Kidney (tissue), 14 donors: ENCODE measurements around the gene PIM3. TPM values are rescaled to one million over a fixed set of nuclear protein-coding genes. Genes with fewer than 3 reads are reported as not detected.
"Not testable (repeated sequence)": the region's sequence is repeated elsewhere in the genome, so short reads cannot be mapped to it uniquely, and the experiment has no call there.

ENCODE experiments used
- DNase-seq, 5 donors: peaks; one replicate each; pipeline ENCODE4 v3.0.0-alpha.2; 2013 to 2020
- FAIRE-seq: peaks from 2 replicates; lab custom pipeline; 2012; peaks lifted over from hg19 to GRCh38; lab: Jason Lieb, UNC
- H3K27ac ChIP-seq, 2 donors: one replicate each; pipeline ENCODE4 v1.7.0; 2013; ENCODE audit warnings: low read depth in 2 of 2, low read length in 2 of 2, inconsistent platforms in 1 of 2
- H3K27me3 ChIP-seq: one replicate; pipeline ENCODE4 v1.7.1; 2013; ENCODE audit warnings: low read length, inconsistent platforms; ENCODE audit not compliant: control insufficient read depth, insufficient read depth
- H3K36me3 ChIP-seq, 3 donors: one replicate each; pipeline versions ENCODE4 v1.7.0 to v1.7.1; 2013; ENCODE audit warnings: low read length in 3 of 3, control low read depth in 1 of 3, inconsistent platforms in 1 of 3; ENCODE audit not compliant: insufficient read depth in 3 of 3, control insufficient read depth in 2 of 3
- H3K4me1 ChIP-seq, 3 donors: one replicate each; pipeline versions ENCODE4 v1.7.0 to v1.7.1; 2013; ENCODE audit warnings: low read length in 3 of 3, inconsistent platforms in 1 of 3, low read depth in 1 of 3; ENCODE audit not compliant: control insufficient read depth in 2 of 3, insufficient read depth in 2 of 3
- H3K4me3 ChIP-seq, 3 donors: one replicate each; pipeline versions ENCODE4 v1.7.0 to v1.8.1; 2013; ENCODE audit warnings: low read length in 3 of 3, control low read depth in 1 of 3, inconsistent platforms in 1 of 3
- H3K9ac ChIP-seq, 3 donors: one replicate each; pipeline versions ENCODE4 v1.7.0 to v1.7.1; 2013; ENCODE audit warnings: low read length in 3 of 3, control low read depth in 1 of 3, inconsistent platforms in 1 of 3
- H3K9me3 ChIP-seq, 3 donors: one replicate each; pipeline versions ENCODE4 v1.7.0 to v1.7.1; 2013; ENCODE audit warnings: low read length in 3 of 3, control low read depth in 1 of 3, inconsistent platforms in 1 of 3; ENCODE audit not compliant: control insufficient read depth in 2 of 3, insufficient read depth in 1 of 3
- intact Hi-C: fragments of 100-400 bp; cut with DNase I; formaldehyde crosslinking; loops from one replicate; pipeline ENCODE4 v1.11.1; 2022
- polyA plus RNA-seq: library from polyadenylated mRNA; stranded (reverse); fragments of 350-450 nt; fragmentation: Illumina TruSeq; extraction: RNeasy Lipid Tissue Mini Kit (QIAGEN cat#74804); gene quantifications from one replicate; pipeline ENCODE4 v1.2.3, GENCODE V29; 2014; ENCODE audit warnings: low read depth, low replicate concordance; ENCODE audit not compliant: insufficient read depth
- total RNA-seq: library from RNA; stranded (reverse); fragmentation: NEBNext Ultra II Directional; extraction: Animal tissue kit (Norgen Biotek cat#: 25700); gene quantifications from one replicate; pipeline ENCODE4 v1.2.1, GENCODE V29; 2021
- TF ChIP-seq, protein P1 (sequence below): IDR thresholded peaks from 3 replicates; pipeline ENCODE4 v1.5.1; 2012; ENCODE audit warnings: mild to moderate bottlenecking, moderate library complexity, borderline replicate concordance; ENCODE audit not compliant: insufficient read depth; ENCODE audit errors: extremely low read depth
- donor health status: control.
- donor health status: control.
- donor health status: control.
- donor health status: control.
- donor health status: control.
- donor health status: DM: yes; HTN: yes; CAD: no.
- donor health status: Normal renal cell carcinoma (clear cell type).

PIM3 gene
- total and polyA plus RNA-seq, 2 donors from 2014 or later, result 96.5 to 107 TPM

GRCh38 chr22:49986325-49986724 lies 25.8 kb downstream of the PIM3 start:
- TF ChIP-seq, protein P1, sequence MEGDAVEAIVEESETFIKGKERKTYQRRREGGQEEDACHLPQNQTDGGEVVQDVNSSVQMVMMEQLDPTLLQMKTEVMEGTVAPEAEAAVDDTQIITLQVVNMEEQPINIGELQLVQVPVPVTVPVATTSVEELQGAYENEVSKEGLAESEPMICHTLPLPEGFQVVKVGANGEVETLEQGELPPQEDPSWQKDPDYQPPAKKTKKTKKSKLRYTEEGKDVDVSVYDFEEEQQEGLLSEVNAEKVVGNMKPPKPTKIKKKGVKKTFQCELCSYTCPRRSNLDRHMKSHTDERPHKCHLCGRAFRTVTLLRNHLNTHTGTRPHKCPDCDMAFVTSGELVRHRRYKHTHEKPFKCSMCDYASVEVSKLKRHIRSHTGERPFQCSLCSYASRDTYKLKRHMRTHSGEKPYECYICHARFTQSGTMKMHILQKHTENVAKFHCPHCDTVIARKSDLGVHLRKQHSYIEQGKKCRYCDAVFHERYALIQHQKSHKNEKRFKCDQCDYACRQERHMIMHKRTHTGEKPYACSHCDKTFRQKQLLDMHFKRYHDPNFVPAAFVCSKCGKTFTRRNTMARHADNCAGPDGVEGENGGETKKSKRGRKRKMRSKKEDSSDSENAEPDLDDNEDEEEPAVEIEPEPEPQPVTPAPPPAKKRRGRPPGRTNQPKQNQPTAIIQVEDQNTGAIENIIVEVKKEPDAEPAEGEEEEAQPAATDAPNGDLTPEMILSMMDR, result no peak
- H3K27me3 ChIP-seq, result peaks cover 3% of the 10 kb centered on the region
- intact Hi-C loops, result no loop called here
- H3K4me3 ChIP-seq, result no peak overlapping the region
- no peak overlapping the region for H3K9ac ChIP-seq
- H3K4me1 ChIP-seq, result no peaks in the 10 kb centered on the region
- H3K27ac ChIP-seq, result no peak overlapping the region
- H3K36me3 ChIP-seq, result no peaks in the 10 kb centered on the region
- DNase-seq (no peak), FAIRE-seq (no peak)
- peaks cover 0 to 19% (median 0%) of the 10 kb centered on the region in 3 donors for H3K9me3 ChIP-seq

- intact Hi-C loops, DNase-seq, H3K9ac ChIP-seq: not testable (repeated sequence)
Observed at GRCh38 chr22:49989826-49990225, 29.3 kb downstream of the PIM3 start.

GRCh38 chr22:49991167-49991566 lies 30.6 kb downstream of the PIM3 start:
- H3K9ac ChIP-seq, result no peak overlapping the region
- no peak overlapping the region for H3K27ac ChIP-seq
- peaks cover 0 to 14% (median 0%) of the 10 kb centered on the region in 3 donors for H3K9me3 ChIP-seq
- H3K4me1 ChIP-seq, result no peaks in the 10 kb centered on the region
- no peaks in the 10 kb centered on the region for H3K36me3 ChIP-seq
- intact Hi-C loops, result no loop called here
- DNase-seq (no peak), FAIRE-seq (no peak)
- H3K27me3 ChIP-seq, result no peaks in the 10 kb centered on the region
- no peak overlapping the region for H3K4me3 ChIP-seq
- TF ChIP-seq, protein P1, result no peak

More at GRCh38 chr22:49989826-49990225, 29.3 kb downstream of the PIM3 start:
- not testable (repeated sequence) for H3K4me1 ChIP-seq, H3K4me3 ChIP-seq, H3K27ac ChIP-seq, H3K27me3 ChIP-seq, FAIRE-seq, H3K36me3 ChIP-seq
- H3K9me3 ChIP-seq, result peaks cover 0 to 20% (median 0%) of the 10 kb centered on the region in 3 donors

DNA sequence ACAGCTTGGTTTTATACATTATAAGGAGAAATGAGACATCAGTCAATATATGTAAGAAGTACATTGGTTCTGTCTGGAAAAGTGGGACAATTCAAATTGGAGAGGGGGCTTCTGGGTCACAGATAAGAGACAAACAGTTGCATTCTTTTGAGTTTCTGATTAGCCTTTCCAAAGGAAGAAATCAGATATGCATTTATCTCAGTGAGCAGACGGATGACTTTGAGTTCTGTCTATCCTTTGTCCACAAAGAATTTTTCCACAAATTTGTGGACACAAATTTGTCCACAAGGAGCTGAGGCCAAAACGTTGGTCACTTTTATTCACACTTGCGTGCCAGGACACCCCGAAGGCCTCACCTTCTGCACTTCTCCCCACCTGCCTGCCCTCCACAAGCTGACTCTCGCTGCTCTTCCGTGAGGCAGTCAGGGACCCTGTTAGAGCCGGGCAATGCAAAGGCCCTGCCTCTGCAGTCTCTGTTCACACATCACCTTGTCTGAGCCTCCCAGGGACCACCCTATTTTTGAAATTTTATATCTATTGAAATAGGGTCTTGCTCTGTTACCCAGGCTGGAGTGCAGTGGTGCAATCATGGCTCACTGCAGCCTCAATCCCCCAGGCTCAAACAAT lies 31.4 kb downstream of the PIM3 start:
- Histone ChIP-seq H3K4me3 (no peak overlapping the region), H3K27ac (no peak overlapping the region), H3K4me1 (no peaks in the 10 kb centered on the region), H3K9ac (no peak overlapping the region), H3K36me3 (no peaks in the 10 kb centered on the region), H3K27me3 (no peaks in the 10 kb centered on the region), H3K9me3 (peaks cover 0 to 9% (median 0%) of the 10 kb centered on the region in 3 donors)
- TF ChIP-seq, protein P1, result no peak
- intact Hi-C loops, result no loop called here
- no peak for DNase-seq
- no peak for FAIRE-seq
